H1 (cell line): Measurements from ENCODE around the gene SEMA3G. TPM values are rescaled to one million over a fixed set of nuclear protein-coding genes. Genes with fewer than 3 reads are reported as not detected.

Source experiments
- CTCF ChIA-PET: fragments of 300-600 bp; sonication (Branson Sonifier 250); formaldehyde crosslinking; loops from one replicate; lab custom pipeline; 2021; ENCODE audit not compliant: partially characterized antibody; lab: Charles Lee
- POLR2A ChIA-PET: fragments of 300-600 bp; sonication (Branson Sonifier 250); formaldehyde crosslinking; loops from one replicate; lab custom pipeline; 2021; ENCODE audit warnings: inconsistent platforms; ENCODE audit not compliant: partially characterized antibody; lab: Charles Lee
- DNase-seq, 2 experiments: peaks; one replicate each; pipeline versions ENCODE4 v3.0.0 to v3.0.0-alpha.2; 2010 to 2022; ENCODE audit warnings: low spot score in 2 of 2, low read depth in 1 of 2, mixed read lengths in 1 of 2
- FAIRE-seq: peaks from 2 replicates; lab custom pipeline; 2011; peaks lifted over from hg19 to GRCh38; lab: Jason Lieb, UNC
- H2AFZ ChIP-seq: 2 replicates; pipeline ENCODE4 v1.8.1; 2012; ENCODE audit warnings: low read length, inconsistent platforms
- H2AK5ac ChIP-seq: 2 replicates; pipeline ENCODE4 v1.6.1; 2013; ENCODE audit warnings: low read depth, low read length
- H2BK120ac ChIP-seq: replicated peaks from 2 replicates; pipeline ENCODE3; 2013; ENCODE audit warnings: low read depth, low read length, inconsistent platforms
- H2BK12ac ChIP-seq: 2 replicates; pipeline ENCODE4 v1.6.1; 2013; ENCODE audit warnings: low read depth, low read length
- H2BK15ac ChIP-seq: 2 replicates; pipeline ENCODE4 v1.6.1; 2013; ENCODE audit warnings: low read length
- H2BK20ac ChIP-seq: 2 replicates; pipeline ENCODE4 v1.6.1; 2013; ENCODE audit warnings: low read length
- H2BK5ac ChIP-seq: 2 replicates; pipeline ENCODE4 v1.6.1; 2013; ENCODE audit warnings: low read depth, low read length
- H3K14ac ChIP-seq: 2 replicates; pipeline ENCODE4 v1.6.1; 2013; ENCODE audit warnings: inconsistent platforms; ENCODE audit not compliant: insufficient read length
- H3K18ac ChIP-seq: 2 replicates; pipeline ENCODE4 v1.6.1; 2013; ENCODE audit warnings: low read length; ENCODE audit errors: extremely low read depth
- H3K23ac ChIP-seq: 2 replicates; pipeline ENCODE4 v1.6.1; 2013; ENCODE audit warnings: inconsistent platforms; ENCODE audit not compliant: insufficient read length
- H3K23me2 ChIP-seq: 2 replicates; pipeline ENCODE4 v1.6.1; 2013; ENCODE audit warnings: low read depth, low read length
- H3K27ac ChIP-seq: 2 replicates; pipeline ENCODE4 v1.6.1; 2011; ENCODE audit warnings: low read depth, low read length, inconsistent platforms
- H3K27me3 ChIP-seq, 4 experiments: replicated peaks in 1 of 4; 1 replicate in 1 of 4; 2 replicates in 3 of 4; pipeline versions ENCODE4 v1.6.1 to v1.8.1; 2011 to 2013; ENCODE audit warnings: low read length in 3 of 4, mild to moderate bottlenecking in 3 of 4, inconsistent platforms in 2 of 4, mixed read lengths in 2 of 4, moderate library complexity in 1 of 4; ENCODE audit not compliant: control insufficient read depth in 3 of 4, insufficient read depth in 3 of 4; ENCODE audit errors: extremely low read depth in 1 of 4
- H3K36me3 ChIP-seq, 4 experiments: 2 replicates each; pipeline versions ENCODE4 v1.6.1 to v1.8.1; 2011 to 2013; ENCODE audit warnings: mild to moderate bottlenecking in 4 of 4, low read length in 3 of 4, moderate library complexity in 2 of 4, control low read depth in 1 of 4, inconsistent platforms in 1 of 4; ENCODE audit not compliant: insufficient read depth in 4 of 4, control insufficient read depth in 2 of 4
- H3K4ac ChIP-seq: replicated peaks from 2 replicates; pipeline ENCODE3; 2013; ENCODE audit warnings: low read length, low read depth, mixed read lengths, inconsistent platforms; ENCODE audit not compliant: insufficient read length
- H3K4me1 ChIP-seq, 4 experiments: replicated peaks in 1 of 4; 1 replicate in 1 of 4; 2 replicates in 3 of 4; pipeline versions ENCODE4 v1.6.1 to v1.8.1; 2011 to 2013; ENCODE audit warnings: low read length in 3 of 4, inconsistent platforms in 2 of 4, mixed read lengths in 1 of 4; ENCODE audit not compliant: insufficient read depth in 4 of 4, control insufficient read depth in 3 of 4
- H3K4me2 ChIP-seq, 2 experiments: 2 replicates each; pipeline versions ENCODE4 v1.6.1 to v1.8.1; 2011 to 2013; ENCODE audit warnings: low read depth in 2 of 2, low read length in 2 of 2, control low read depth in 1 of 2, inconsistent platforms in 1 of 2, mild to moderate bottlenecking in 1 of 2; ENCODE audit not compliant: insufficient read depth in 1 of 2
- H3K4me3 ChIP-seq, 4 experiments: fragments of 200-600, 300-600 bp in 1 of 4; sonication (generic), shearing (Covaris generic), sonication (Bioruptor Twin) in 1 of 4; 2 replicates each; pipeline versions ENCODE4 v1.5.1 to v1.8.1; 2011 to 2016; ENCODE audit warnings: low read length in 4 of 4, low read depth in 3 of 4, control low read depth in 2 of 4, inconsistent platforms in 2 of 4, mild to moderate bottlenecking in 2 of 4, mixed read lengths in 1 of 4, moderate library complexity in 1 of 4; ENCODE audit not compliant: insufficient read depth in 2 of 4; ENCODE audit errors: extremely low read depth in 1 of 4
- H3K56ac ChIP-seq: replicated peaks from 2 replicates; pipeline ENCODE3; 2013; ENCODE audit warnings: low read depth, mild to moderate bottlenecking, mixed read lengths, low read length, inconsistent platforms; ENCODE audit not compliant: insufficient read length
- H3K79me1 ChIP-seq: 2 replicates; pipeline ENCODE4 v1.6.1; 2013; ENCODE audit warnings: low read depth, low read length, control low read depth
- H3K79me2 ChIP-seq, 2 experiments: 2 replicates each; pipeline versions ENCODE4 v1.6.1 to v1.8.1; 2012 to 2013; ENCODE audit warnings: low read length in 2 of 2, mild to moderate bottlenecking in 2 of 2, inconsistent platforms in 1 of 2; ENCODE audit not compliant: insufficient read depth in 2 of 2, control insufficient read depth in 1 of 2
- H3K9ac ChIP-seq, 4 experiments: replicated peaks in 1 of 4; 1 replicate in 1 of 4; 2 replicates in 3 of 4; pipeline versions ENCODE4 v1.6.1 to v1.8.1; 2011 to 2013; ENCODE audit warnings: low read depth in 3 of 4, low read length in 3 of 4, control low read depth in 2 of 4, mild to moderate bottlenecking in 2 of 4, moderate library complexity in 2 of 4, inconsistent platforms in 1 of 4; ENCODE audit errors: extremely low read depth in 1 of 4
- H3K9me3 ChIP-seq, 2 experiments: 2 replicates each; pipeline versions ENCODE4 v1.6.1 to v1.8.1; 2012 to 2013; ENCODE audit warnings: mild to moderate bottlenecking in 2 of 2, moderate library complexity in 2 of 2, control low read depth in 1 of 2, inconsistent platforms in 1 of 2, low read depth in 1 of 2, low read length in 1 of 2, mixed read lengths in 1 of 2; ENCODE audit not compliant: insufficient read depth in 2 of 2
- H4K20me1 ChIP-seq, 2 experiments: replicated peaks in 1 of 2; 2 replicates each; pipeline versions ENCODE3 to v1.8.1; 2011 to 2013; ENCODE audit warnings: inconsistent platforms in 2 of 2, low read length in 2 of 2, mild to moderate bottlenecking in 1 of 2; ENCODE audit not compliant: insufficient read depth in 2 of 2, control insufficient read depth in 1 of 2
- H4K5ac ChIP-seq: 2 replicates; pipeline ENCODE4 v1.6.1; 2013; ENCODE audit warnings: low read length, low read depth, mixed read lengths, inconsistent platforms; ENCODE audit not compliant: insufficient read length
- H4K8ac ChIP-seq: 2 replicates; pipeline ENCODE4 v1.8.0; 2013; ENCODE audit warnings: mild to moderate bottlenecking, moderate library complexity, low read length, inconsistent platforms; ENCODE audit not compliant: insufficient read depth; ENCODE audit errors: extremely low read depth
- H4K91ac ChIP-seq: replicated peaks from 2 replicates; pipeline ENCODE3; 2013; ENCODE audit warnings: low read length, mixed read lengths, inconsistent platforms; ENCODE audit not compliant: insufficient read length
- ASH2L ChIP-seq: fragments of 200-600, 300-600 bp; sonication (generic); IDR thresholded peaks from one replicate; pipeline ENCODE4 v1.7.1; 2017; ENCODE audit warnings: low read length
- BACH1 ChIP-seq: IDR thresholded peaks from 2 replicates; pipeline ENCODE4 v1.6.1; 2012; ENCODE audit warnings: low read length, improper control_type of control experiment
- CEBPB ChIP-seq: IDR thresholded peaks from 2 replicates; pipeline ENCODE4 v1.6.1; 2012; ENCODE audit warnings: low read depth, low read length
- CHD1 ChIP-seq: IDR thresholded peaks from 2 replicates; pipeline ENCODE4 v1.6.1; 2012; ENCODE audit warnings: low read depth, low read length, improper control_type of control experiment
- GABPA ChIP-seq: IDR thresholded peaks from 2 replicates; pipeline ENCODE4 v1.6.1; 2011; ENCODE audit warnings: mild to moderate bottlenecking, low read length, moderate library complexity, borderline replicate concordance; ENCODE audit not compliant: insufficient read depth
- TAF1 ChIP-seq: IDR thresholded peaks from 2 replicates; pipeline ENCODE4 v1.6.1; 2011; ENCODE audit warnings: mild to moderate bottlenecking, low read depth, low read length
- WGBS, 2 experiments: shearing (Covaris generic) in 1 of 2; methylation state at CpG; one replicate each; pipeline versions ENCODE4 v1.1.6 to v1.1.7; 2013 to 2015; ENCODE audit warnings: low lambda C conversion rate in 2 of 2, mixed read lengths in 2 of 2, inconsistent platforms in 1 of 2, low coverage in 1 of 2, missing lambda C conversion rate in 1 of 2; ENCODE audit not compliant: insufficient replicate concordance in 2 of 2, insufficient coverage in 1 of 2, insufficient read length in 1 of 2; ENCODE audit errors: extremely low coverage in 1 of 2, missing lambda C conversion rate in 1 of 2; 5-methylcytosine and 5-hydroxymethylcytosine counted together
- polyA plus RNA-seq, 7 experiments: library from polyadenylated mRNA; depleted of rRNA in 3 of 7; stranded (reverse) in 5 of 7; unstranded in 2 of 7; fragments of >200 nt in 5 of 7; fragments of 200-250 nt in 2 of 7; gene quantifications; 1 replicate in 5 of 7; 2 replicates in 1 of 7; 4 replicates in 1 of 7; pipeline versions ENCODE4 v1.2.1 to v1.2.3, GENCODE V29; 2011 to 2013; ENCODE audit warnings: missing spikeins in 2 of 7, mixed read lengths in 2 of 7
- total RNA-seq: library from RNA; stranded (reverse); fragmentation: NEBNext Ultra II Directional; extraction: Animal tissue kit (Norgen Biotek cat#: 25700); gene quantifications from 2 replicates; pipeline ENCODE4 v1.2.1, GENCODE V29; 2021
- TF ChIP-seq, protein P1 (sequence below): IDR thresholded peaks from 2 replicates; pipeline ENCODE4 v1.6.1; 2012; ENCODE audit warnings: inconsistent platforms
- TF ChIP-seq, protein P2 (sequence below): IDR thresholded peaks from 2 replicates; pipeline ENCODE4 v1.6.1; 2011; ENCODE audit warnings: low read length, improper control_type of control experiment

SEMA3G gene
- total and polyA plus RNA-seq, 2 of the 8 experiments (the other 6 are each of a cell fraction or from before 2014, with no cell fraction given) = 0.95 to 1.5 TPM

DNA sequence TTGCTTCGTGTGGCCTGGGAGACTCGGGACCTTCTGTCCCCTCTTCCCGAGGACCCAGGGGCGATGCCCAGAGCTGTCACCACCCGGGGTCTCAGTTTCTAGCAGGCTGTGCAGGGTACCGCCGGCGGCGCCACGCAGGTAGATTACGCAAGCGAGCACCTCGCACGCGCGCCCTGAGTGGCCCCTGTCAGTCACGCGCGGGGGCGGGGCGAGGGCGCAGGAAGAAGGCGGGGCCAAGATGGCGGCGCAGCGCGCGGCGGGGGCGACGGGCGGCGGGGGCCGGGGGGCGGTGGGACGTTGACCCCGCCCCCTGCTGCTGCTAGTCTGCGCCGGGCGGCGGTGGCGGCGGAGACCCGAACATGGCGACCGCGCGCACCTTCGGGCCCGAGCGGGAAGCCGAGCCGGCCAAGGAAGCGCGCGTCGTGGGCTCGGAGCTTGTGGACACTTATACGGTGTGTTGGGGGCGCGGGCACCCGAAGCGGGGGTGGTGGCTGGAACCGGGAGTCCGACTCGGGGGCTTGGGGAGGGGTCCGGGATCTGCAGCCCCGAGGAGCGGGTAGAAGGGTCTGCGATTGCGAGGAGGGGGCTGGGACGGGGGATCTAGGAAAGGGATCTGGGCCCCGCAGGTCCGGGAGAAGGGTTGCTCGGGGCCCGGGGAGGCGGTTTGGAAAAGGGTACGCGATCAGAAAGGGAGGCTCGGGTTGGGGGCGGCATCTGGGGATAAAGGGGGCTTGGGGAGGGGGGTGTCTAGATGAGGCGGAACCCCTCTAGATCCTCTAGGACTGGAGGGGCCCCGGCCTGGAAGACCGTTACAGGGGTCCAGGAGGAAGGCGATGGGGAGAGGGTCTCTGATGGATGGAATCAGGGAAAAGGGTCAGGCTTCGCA is 10.6 kb upstream of the SEMA3G start, which contains the start of gene NISCH:
Gene NISCH (plus strand): TSS at position 322 of the 886 bp plus-strand sequence. CDS start 38 bp downstream, at position 360.
- Histone ChIP-seq H2BK5ac (peak within 1 kb of the TSS; percentile 67; the same call in 1 of the 2 replicates), H4K5ac (peak within 1 kb of the TSS; percentile 74), H3K27ac (peak within 1 kb of the TSS; percentile 1; the same call in 1 of the 2 replicates), H4K20me1 (no peaks in the 10 kb centered on the region), H3K36me3 (peaks cover 12 to 25% (median 16%) of the 10 kb centered on the region in 4 experiments), H3K79me1 (no peaks in the 10 kb centered on the region; the same call in 1 of the 2 replicates), H3K4me3 (peak within 1 kb of the TSS; percentile 63 to 98 (median 87)), H2AFZ (peak within 1 kb of the TSS; percentile 19), H2BK120ac (peak within 1 kb of the TSS; percentile 38), H3K79me2 (peaks cover 0 to 22% of the 10 kb centered on the region in 2 experiments; a peak in 2 of 4 replicates), H3K23me2 (peaks cover 8% of the 10 kb centered on the region), H3K9ac (peak within 1 kb of the TSS; percentile 65 to 80 (median 76)), H3K27me3 (no peaks in the 10 kb centered on the region), H3K56ac (peak within 1 kb of the TSS; percentile 77), H3K18ac (peak within 1 kb of the TSS; percentile 60), H3K14ac (no peak within 1 kb of the TSS), H2BK15ac (peak within 1 kb of the TSS; percentile 97), H2AK5ac (peak within 1 kb of the TSS; percentile 54; the same call in 1 of the 2 replicates), H3K4ac (peak within 1 kb of the TSS; percentile 96), H3K4me1 (peaks cover 0 to 24% (median 8%) of the 10 kb centered on the region in 4 experiments; a peak in 6 of 7 replicates), H3K23ac (no peak within 1 kb of the TSS), H2BK20ac (0 out of 2 replicates have a peak within 1 kb of the TSS, but pooled peaks have one; percentile 80), H2BK12ac (peak within 1 kb of the TSS; percentile 40), H3K4me2 (peak within 1 kb of the TSS; percentile 79 to 95), H4K91ac (peak within 1 kb of the TSS; percentile 75), H3K9me3 (no peaks in the 10 kb centered on the region), H4K8ac (peak within 1 kb of the TSS; percentile 96)
- POLR2A ChIA-PET = interaction anchor here (1.1 to 1.4 kb wide), 3 partner anchors 14 to 250 kb away, joined by 3 read pairs; partner anchors contain the start of genes GLT8D1 and SPCS1
- FAIRE-seq (no peak), DNase-seq (peak in 1 of 2 experiments; percentile 96)
- CTCF ChIA-PET = interaction anchor here (2.0 to 5.9 kb wide), 3 partner anchors 9 to 43 kb away, joined by 5 to 45 read pairs (median 44); partner anchors contain the start of gene SEMA3G
- whole genome bisulfite sequencing, 2 experiments = 6% methylated on average over 47 of the region's 86 CpGs; no CpG with 5 or more reads in 1 of the 2 experiments
- peak; percentile 76 for TF ChIP-seq ASH2L
- peak; percentile 54; the same call in 1 of the 2 replicates for TF ChIP-seq TAF1
- TF ChIP-seq, protein P1, sequence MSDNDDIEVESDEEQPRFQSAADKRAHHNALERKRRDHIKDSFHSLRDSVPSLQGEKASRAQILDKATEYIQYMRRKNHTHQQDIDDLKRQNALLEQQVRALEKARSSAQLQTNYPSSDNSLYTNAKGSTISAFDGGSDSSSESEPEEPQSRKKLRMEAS = peak; percentile 53
- TF ChIP-seq CEBPB = peak; percentile 99
- no peak for TF ChIP-seq GABPA
- TF ChIP-seq, protein P2, sequence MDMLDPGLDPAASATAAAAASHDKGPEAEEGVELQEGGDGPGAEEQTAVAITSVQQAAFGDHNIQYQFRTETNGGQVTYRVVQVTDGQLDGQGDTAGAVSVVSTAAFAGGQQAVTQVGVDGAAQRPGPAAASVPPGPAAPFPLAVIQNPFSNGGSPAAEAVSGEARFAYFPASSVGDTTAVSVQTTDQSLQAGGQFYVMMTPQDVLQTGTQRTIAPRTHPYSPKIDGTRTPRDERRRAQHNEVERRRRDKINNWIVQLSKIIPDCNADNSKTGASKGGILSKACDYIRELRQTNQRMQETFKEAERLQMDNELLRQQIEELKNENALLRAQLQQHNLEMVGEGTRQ = 0 out of 2 replicates have a peak, but pooled peaks have one; percentile 13
- no peak for TF ChIP-seq CHD1
- TF ChIP-seq BACH1 = peak; percentile 37; the same call in 1 of the 2 replicates
